ENCODE measurements around the gene NCAPD3.
"Not testable (repeated sequence)": the region's sequence is repeated elsewhere in the genome, so short reads cannot be mapped to it uniquely, and the experiment has no call there.

NCAPD3 gene

GRCh38 chr11:134134167-134134566 lies 89.6 kb downstream of the NCAPD3 start:
- in situ Hi-C loops (cut with HindIII; ENCODE audit: low sequenced_read_pairs) = no loop called here

- in situ Hi-C loops (cut with HindIII; ENCODE audit: low sequenced_read_pairs) = no loop called here
Observed at GRCh38 chr11:134132808-134133207, 91.0 kb downstream of the NCAPD3 start.

- in situ Hi-C loops (cut with HindIII; ENCODE audit: low sequenced_read_pairs) = no loop called here
Observed at GRCh38 chr11:134131628-134132244, 92.0 kb downstream of the NCAPD3 start.

- in situ Hi-C loops (cut with HindIII; ENCODE audit: low sequenced_read_pairs) = no loop called here
Observed at GRCh38 chr11:134126217-134126822, 97.4 kb downstream of the NCAPD3 start.

DNA sequence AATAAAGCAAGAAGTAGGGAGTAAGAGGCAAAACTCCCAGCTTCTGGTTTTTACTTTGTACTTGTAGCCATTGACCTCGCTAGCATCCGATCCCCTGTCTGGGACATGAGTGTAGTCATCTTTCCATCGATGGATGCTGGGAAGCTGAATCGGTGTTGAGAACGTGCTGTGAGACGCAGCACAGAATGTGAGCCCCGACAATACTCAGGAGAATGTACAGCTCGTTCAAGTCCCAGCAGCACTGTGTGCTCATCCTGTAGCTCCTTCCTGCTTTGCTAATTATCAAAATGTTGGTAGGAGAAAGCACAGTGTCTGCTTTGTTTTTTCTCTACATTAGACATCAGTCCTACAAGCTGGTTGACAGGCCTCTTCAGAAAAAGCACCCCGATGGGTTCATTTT lies 98.3 kb downstream of the NCAPD3 start:
- in situ Hi-C loops (cut with HindIII; ENCODE audit: low sequenced_read_pairs) = no loop called here

DNA sequence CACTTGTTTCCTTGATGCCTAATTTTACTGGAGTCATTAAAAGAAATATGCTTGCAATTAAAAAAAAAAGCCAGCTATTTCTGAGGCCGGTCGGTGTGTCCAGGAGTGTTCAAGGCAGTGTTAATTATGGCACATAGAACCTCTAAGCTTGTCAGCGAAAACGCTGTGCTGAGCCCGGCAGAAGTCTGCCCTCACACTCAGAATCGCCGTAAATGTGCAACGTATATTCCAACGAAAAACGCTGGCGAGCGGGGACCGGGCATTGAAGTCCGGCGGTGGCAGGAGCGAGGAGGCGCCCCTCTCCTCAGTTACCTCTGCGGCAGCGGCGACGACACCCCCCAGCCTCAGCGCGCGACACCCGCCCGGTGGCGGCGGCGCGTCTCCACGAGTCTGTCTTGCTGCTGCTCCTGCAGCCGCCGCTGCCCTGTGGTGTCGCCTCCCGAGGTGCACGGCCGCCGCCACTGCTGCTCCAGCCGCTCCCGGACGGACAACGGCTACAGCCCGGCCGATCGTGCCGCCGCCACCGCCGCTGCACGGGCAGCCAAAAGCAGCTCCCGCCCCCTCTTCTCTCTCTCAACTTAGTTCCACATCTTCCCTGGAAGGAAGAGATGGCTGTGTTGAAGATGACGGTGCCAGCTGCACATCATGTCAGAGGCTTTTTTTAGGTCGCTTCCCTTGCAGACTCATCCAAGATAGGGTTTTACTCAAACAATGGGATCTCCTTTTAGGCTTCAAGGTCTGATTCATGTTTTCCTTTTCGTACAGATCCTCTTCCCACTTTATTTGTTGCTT lies 98.9 kb downstream of the NCAPD3 start:
- in situ Hi-C loops (cut with HindIII; ENCODE audit: low sequenced_read_pairs) = no loop called here

GRCh38 chr11:134120921-134121526 lies 102.7 kb downstream of the NCAPD3 start:
- in situ Hi-C loops (cut with HindIII; ENCODE audit: low sequenced_read_pairs) = no loop called here

DNA sequence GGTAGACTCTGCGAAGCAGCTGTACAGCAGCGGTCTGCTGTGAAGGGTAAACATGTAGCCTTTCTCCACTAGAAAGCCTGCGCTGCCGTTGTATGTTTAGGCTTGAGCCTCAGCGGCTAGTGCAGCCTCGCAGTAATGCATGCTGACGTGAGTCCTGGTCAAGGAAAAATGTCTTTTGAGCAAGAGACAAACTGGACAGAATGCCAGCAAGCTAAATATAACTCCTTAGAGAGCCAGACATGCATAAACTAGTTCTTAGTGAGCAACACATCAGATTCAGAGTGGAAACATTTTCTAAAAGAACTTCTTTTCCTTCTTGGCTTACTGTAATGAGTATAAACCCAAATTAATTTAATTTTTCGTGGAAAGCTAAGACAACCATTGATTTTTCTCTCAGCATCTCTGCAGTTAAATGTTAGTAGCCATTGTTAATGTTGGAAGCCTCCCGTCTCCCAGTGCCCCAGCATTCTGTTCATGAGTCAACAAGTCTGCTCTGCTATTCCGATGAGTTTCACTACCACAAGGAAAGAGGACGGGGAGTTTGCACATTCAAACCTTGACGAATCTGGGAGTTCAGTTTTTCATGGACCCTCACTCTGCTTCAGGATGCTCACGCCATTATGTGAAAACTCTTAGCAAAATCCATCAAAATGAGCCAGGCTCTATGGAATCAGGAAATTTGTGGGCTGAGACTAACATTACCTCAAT lies 103.5 kb downstream of the NCAPD3 start:
- in situ Hi-C loops (cut with HindIII; ENCODE audit: low sequenced_read_pairs) = no loop called here

DNA sequence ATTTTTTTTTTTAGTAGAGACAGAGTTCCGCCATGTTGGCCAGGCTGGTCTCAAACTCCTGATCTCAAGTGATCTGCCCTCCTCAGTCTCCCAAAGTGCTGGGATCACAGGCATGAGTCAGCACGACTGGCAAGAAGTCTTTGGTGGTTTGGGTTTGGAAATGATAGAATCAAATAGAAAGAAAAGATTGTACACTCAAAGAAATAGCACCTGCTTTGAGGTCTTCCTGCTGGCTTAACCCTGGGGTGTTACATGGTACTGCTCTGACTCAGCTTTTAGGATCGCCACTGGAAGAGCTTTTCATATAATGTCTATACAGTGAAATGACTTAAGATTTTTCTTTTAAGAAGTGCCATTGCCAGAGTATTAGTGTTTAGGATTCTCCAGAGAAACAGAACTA lies 104.7 kb downstream of the NCAPD3 start:
- in situ Hi-C loops (cut with HindIII; ENCODE audit: low sequenced_read_pairs) = no loop called here

DNA sequence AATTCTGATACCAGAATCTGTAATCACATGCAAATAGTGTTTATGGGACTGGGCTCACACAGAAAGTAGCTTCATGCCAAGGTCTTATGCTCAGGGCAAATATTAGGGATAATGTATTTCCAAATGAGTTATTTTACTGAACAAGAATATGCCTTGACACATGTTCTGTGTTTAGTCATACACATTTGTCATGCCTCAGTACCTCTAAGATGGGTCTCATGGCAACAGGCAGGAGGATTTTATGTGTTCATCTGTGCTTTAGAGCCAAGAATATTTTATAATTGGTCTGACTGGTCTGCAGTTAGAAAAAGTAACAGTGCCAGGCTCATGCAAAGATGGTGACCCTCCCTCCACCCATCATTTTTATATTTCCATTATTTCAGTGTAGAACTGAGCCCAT lies 105.8 kb downstream of the NCAPD3 start:
- in situ Hi-C loops (cut with HindIII; ENCODE audit: low sequenced_read_pairs) = no loop called here

GRCh38 chr11:134116210-134116609 lies 107.6 kb downstream of the NCAPD3 start:
- in situ Hi-C loops (cut with HindIII; ENCODE audit: low sequenced_read_pairs) = no loop called here

GRCh38 chr11:134113787-134114186 lies 110.0 kb downstream of the NCAPD3 start:
- in situ Hi-C loops (cut with HindIII; ENCODE audit: low sequenced_read_pairs) = not testable (repeated sequence)

GRCh38 chr11:134110252-134110815 lies 113.4 kb downstream of the NCAPD3 start:
- in situ Hi-C loops (cut with HindIII; ENCODE audit: low sequenced_read_pairs) = no loop called here
